Subcutaneous preadipocyte (primary cell): ENCODE results near the gene ZNF440. TPM values are rescaled to one million over a fixed set of nuclear protein-coding genes. Genes with fewer than 3 reads are reported as not detected.

Source experiments
- total RNA-seq: library from RNA; depleted of rRNA; stranded (reverse); fragments of >200 nt; gene quantifications from 2 replicates; pipeline ENCODE4 v1.2.3, GENCODE V29; 2012

ZNF440 gene
- total RNA-seq: 6.8 and 7.0 TPM in 2 replicates

GRCh38 chr19:11814029-11814699, at the start of gene ZNF440:
Gene ZNF440 (plus strand): TSS chr19:11814273. CDS start chr19:11814448, 175 bp downstream.

GRCh38 chr19:11766597-11767591, 47.2 kb upstream of the ZNF440 start, which contains the start of gene ZNF441:
Gene ZNF441 (plus strand): TSS chr19:11767000. CDS start chr19:11767194, 194 bp downstream.

GRCh38 chr19:11798391-11799330, 15.4 kb upstream of the ZNF440 start, which contains the start of gene ZNF491:
Gene ZNF491 (plus strand): TSS chr19:11798523. CDS start chr19:11805954, 7,431 bp downstream.

GRCh38 chr19:11848594-11849469, 34.8 kb downstream of the ZNF440 start, which contains the start of gene ZNF439:
Gene ZNF439 (plus strand): TSS chr19:11848726. CDS start chr19:11848868, 142 bp downstream.

Other genes with a start within 250 kb of the ZNF440 start
- 0.20 and 0.37 TPM in 2 replicates for gene ACP5, start 236.6 kb upstream of the ZNF440 start, total RNA-seq
- 9.2 and 10.3 TPM in 2 replicates for gene ZNF627, start 216.8 kb upstream of the ZNF440 start, total RNA-seq
- gene ZNF823, start 75.3 kb upstream of the ZNF440 start, total RNA-seq: 1.5 and 2.5 TPM in 2 replicates
- 4.8 and 5.7 TPM in 2 replicates for gene ZNF441, start 47.3 kb upstream of the ZNF440 start, total RNA-seq
- 0.20 and 1.1 TPM in 2 replicates for gene ZNF491, start 15.8 kb upstream of the ZNF440 start, total RNA-seq
- 0.20 and 0.37 TPM in 2 replicates for gene ZNF439, start 34.5 kb downstream of the ZNF440 start, total RNA-seq
- 0.20 and 0.73 TPM in 2 replicates for gene ZNF69, start 73.5 kb downstream of the ZNF440 start, total RNA-seq
- gene ZNF700, start 110.8 kb downstream of the ZNF440 start, total RNA-seq: 5.1 and 5.9 TPM in 2 replicates
- gene ZNF763, start 150.8 kb downstream of the ZNF440 start, total RNA-seq: 0.20 and 0.37 TPM in 2 replicates
- 0.98 and 1.5 TPM in 2 replicates for gene ZNF433, start 221.4 kb downstream of the ZNF440 start, total RNA-seq
- gene ZNF878, start 238.7 kb downstream of the ZNF440 start, total RNA-seq: 0.20 TPM in 1 of 2 replicates, not detected in the other